Stomach (tissue), 4 donors: ENCODE measurements around the gene ZYX.

Experiments used
- POLR2A ChIP-seq, 4 donors: fragments of 450-650 bp; IDR thresholded peaks; one replicate each; pipeline ENCODE4 v1.6.1; 2016; ENCODE audit warnings: antibody characterized with exemption in 4 of 4, control low read depth in 2 of 4, mild to moderate bottlenecking in 1 of 4, moderate library complexity in 1 of 4
- POLR2AphosphoS5 ChIP-seq, 3 donors: sonication (generic); formaldehyde crosslinking; IDR thresholded peaks; one replicate each; pipeline ENCODE4 v1.6.1; 2016; ENCODE audit warnings: antibody characterized with exemption in 3 of 3
- TF ChIP-seq, protein P1 (sequence below), 7 experiments: fragments of 450-650 bp in 4 of 7; fragments of 200-600 bp in 3 of 7; sonication (generic) in 3 of 7; IDR thresholded peaks; one replicate each; pipeline ENCODE4 v1.5.1; 2016 to 2019; ENCODE audit warnings: antibody characterized with exemption in 7 of 7, control low read depth in 2 of 7, mild to moderate bottlenecking in 1 of 7

DNA sequence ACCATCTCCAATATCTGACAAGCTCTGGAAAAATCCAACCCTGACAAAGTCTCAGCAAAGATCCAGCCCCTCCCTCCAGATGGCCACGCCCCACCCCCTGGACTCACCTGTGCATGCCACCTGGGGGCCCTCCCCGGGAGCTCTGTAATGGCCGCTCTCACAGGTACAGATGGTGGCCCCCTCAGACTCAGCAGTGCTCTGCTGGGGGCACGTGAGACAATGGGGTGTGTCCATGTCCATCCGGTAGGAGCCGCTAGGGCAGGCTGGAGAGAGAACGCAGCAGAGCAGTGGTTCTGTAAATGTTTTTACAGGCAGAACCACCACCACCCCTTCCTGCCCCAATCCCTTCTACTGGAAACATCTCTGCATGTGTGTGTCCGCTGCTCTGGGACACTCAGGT, 18.0 kb downstream of the ZYX start:
- TF ChIP-seq, protein P1, sequence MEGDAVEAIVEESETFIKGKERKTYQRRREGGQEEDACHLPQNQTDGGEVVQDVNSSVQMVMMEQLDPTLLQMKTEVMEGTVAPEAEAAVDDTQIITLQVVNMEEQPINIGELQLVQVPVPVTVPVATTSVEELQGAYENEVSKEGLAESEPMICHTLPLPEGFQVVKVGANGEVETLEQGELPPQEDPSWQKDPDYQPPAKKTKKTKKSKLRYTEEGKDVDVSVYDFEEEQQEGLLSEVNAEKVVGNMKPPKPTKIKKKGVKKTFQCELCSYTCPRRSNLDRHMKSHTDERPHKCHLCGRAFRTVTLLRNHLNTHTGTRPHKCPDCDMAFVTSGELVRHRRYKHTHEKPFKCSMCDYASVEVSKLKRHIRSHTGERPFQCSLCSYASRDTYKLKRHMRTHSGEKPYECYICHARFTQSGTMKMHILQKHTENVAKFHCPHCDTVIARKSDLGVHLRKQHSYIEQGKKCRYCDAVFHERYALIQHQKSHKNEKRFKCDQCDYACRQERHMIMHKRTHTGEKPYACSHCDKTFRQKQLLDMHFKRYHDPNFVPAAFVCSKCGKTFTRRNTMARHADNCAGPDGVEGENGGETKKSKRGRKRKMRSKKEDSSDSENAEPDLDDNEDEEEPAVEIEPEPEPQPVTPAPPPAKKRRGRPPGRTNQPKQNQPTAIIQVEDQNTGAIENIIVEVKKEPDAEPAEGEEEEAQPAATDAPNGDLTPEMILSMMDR (IDR thresholded peaks at IDR 0.05), result no peak
- TF ChIP-seq POLR2A (IDR thresholded peaks at IDR 0.05) (no peak), POLR2AphosphoS5 (IDR thresholded peaks at IDR 0.05) (no peak)
